Fibroblast of mammary gland (primary cell): ENCODE results near the gene DNM2.

ENCODE experiments used
- DNase-seq: peaks from one replicate; pipeline ENCODE4 v3.0.0-alpha.2; 2010; ENCODE audit warnings: low read depth
- H3K4me3 ChIP-seq: 2 replicates; pipeline ENCODE4 v1.5.1; 2011; ENCODE audit warnings: low read depth, mild to moderate bottlenecking, low read length, moderate library complexity; ENCODE audit not compliant: control insufficient read depth
- CTCF ChIP-seq: conservative IDR thresholded peaks from 2 replicates; pipeline ENCODE4 v1.5.1; 2011; ENCODE audit warnings: low read depth, low read length, inconsistent platforms; ENCODE audit not compliant: control insufficient read depth, insufficient read depth

Gene DNM2

DNA sequence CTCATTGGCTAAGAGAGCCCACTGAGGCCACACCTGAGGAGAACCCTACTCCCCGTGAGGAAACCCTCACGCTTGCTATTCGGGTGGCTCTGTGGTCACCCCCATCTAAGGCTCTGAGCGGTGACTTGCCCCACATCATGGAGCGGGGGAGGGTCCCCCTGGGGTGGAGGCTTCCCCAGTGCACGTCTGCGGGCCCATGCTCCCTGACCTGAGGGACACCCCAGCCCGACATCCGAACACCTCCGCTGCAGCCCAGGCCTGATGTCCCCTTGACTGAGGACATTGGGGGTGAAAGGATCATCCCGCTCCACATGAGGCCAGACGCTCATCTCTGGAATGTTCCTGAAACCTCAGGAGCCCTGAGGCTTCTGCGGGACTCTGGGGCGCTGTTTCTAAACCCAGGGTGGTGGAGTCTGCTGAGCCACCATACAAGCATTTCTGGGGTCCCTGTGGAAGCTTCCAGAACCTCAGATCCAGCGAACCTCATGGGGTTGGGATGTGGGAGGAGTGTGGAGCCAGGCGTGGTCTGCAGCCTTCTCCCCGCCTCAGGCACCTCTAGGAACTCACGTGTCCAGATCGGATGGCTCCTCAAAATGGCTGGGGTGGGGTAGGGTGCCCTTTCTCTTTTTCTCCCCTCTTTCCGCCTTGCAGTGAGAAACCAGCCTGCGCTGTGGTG is 98.2 kb downstream of the DNM2 start:
- DNase-seq: peak; percentile 68
- peak overlapping the region; percentile 92 for H3K4me3 ChIP-seq
- no peak for TF ChIP-seq CTCF

DNA sequence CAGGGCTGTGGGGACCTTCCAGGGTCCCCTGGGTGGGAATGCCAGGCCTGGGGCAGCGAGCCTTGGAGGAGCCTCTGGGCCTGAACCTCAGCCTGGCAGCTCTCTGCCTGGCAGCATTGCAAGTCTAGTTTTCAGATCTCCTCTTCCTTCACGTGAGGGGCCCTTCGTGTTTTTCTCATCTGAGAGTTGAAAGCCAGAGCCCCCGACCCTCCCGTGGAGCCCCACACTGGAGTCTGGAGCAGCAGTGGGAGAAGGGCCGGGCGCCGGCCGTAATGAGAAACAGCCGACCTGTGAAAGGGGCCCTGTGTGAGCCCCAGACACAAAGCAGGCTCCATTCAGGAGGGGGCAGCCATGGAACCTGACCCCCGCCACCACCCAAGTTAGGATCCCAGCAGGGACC is 98.8 kb downstream of the DNM2 start:
- H3K4me3 ChIP-seq: peak overlapping the region; percentile 92
- no peak for DNase-seq
- no peak for TF ChIP-seq CTCF

DNA sequence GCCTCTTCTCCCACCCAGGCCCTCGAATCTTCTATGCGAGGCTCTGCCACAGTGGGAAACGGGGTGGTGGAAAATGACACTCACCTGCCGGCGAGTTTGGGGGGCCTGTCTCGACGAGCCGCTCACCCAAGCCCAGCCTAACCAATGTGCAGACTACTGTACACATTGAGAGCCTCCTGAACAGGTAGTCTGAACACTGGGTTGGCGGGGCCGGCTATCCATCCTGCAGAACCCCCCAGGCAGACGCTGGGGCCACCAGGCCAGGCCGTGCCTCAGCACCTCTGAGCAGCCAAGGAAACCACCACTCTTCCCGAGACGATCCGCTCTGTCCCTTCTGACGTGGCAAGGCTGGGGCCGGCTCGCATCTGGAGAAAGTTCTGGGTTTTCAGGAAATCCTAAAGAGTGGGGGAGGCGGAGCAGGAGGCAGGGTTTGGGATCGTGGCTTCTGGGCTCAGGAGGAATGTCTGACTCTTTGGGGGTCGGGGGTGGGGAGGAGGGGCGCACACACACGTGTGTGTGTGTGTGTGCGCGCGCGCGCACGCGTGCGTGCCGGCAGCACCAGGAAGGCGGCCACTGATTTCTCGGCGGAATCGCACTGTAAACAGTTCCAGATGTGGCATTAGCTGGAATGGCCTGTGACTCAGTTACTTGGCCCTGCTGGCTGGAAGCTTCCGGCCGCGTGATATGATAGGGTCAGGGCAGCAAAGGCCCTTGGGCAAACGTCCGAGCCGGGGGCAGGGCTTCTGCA is 99.6 kb downstream of the DNM2 start:
- DNase-seq: peak; percentile 98
- no peak for TF ChIP-seq CTCF
- peak overlapping the region; percentile 92 for H3K4me3 ChIP-seq

DNA sequence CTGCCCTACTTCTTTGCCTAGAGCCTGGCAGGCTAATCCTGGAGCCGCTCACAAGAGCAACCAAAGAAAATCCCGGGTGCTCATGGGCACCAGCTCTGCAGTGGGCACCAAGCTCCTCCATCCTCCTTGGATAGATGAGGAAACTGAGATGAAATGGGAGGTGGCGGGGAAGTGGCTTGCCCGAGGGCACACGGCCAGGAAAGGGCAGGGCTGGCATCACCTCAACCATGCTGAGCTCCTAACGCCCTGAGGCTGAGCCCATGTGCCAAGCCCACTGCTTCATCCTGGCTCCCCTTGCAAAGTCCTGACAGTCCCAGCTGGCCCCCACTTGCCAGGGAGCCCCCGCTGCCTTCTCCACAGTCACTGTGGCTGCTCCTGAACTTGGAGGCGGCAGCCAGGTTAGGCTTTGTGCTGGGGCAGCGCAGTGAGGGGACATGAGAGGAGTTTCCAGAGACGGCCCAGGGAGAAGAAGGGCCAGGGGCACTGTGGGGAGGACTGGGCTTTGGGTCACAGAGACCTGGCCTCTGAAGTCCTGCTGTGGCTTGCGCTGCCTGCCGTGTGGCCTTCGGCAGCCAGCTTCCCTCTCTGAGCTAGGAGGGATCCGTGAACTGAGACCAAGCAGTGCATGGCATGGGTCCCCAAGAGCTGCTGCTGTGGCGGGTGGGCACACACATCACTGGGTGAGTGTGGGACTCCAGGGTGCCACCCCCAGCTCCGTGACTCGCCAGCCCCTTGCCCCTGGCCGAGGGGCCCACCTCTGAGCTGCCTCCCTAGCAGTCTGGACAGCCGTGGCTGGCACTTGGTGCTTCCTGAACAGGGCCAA is 100.6 kb downstream of the DNM2 start:
- H3K4me3 ChIP-seq: no peak overlapping the region
- TF ChIP-seq CTCF: no peak
- DNase-seq: no peak

DNA sequence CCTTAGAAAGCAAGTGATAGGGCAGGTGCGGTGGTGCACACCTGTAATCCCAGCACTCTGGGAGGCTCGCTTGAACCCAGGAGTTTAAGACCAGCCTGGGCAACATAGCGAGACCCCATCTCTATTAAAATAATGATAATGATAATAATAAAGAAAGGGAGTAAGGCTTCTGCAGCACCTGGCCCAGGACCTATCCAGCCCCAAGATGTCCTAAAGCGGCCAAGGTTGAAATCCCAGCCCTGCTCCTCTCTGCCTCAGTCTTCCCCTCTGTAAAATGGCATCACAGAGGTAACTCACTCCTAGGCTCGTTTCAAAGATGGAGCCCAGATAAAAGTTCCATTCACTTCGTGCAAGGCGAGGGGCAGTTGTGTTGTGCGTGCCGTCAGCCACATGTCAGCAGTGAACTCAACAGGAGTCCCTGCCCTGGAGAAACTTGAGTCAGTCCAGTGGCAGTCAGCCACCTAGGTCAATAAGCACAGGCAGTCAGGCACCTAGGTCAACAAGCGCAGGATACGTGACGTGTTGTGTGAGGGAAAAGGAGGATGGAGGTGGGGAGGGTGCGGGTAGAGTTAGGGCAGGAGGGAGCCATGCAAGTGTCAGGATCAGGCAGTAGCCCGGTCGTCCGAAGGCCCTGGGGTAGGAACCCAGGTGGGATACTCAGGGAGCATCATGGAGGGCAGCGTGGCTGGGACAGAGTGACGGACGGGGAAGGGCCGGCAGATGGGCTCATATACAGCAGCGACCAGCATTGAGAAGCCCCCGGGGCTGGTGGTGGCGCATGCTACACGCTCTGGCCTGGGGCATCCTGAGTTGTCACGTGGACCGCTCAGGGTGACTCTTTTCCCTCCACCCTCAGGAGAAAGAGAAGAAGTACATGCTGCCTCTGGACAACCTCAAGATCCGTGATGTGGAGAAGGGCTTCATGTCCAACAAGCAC is 101.5 kb downstream of the DNM2 start:
- H3K4me3 ChIP-seq: no peak overlapping the region
- no peak for DNase-seq
- TF ChIP-seq CTCF: no peak

DNA sequence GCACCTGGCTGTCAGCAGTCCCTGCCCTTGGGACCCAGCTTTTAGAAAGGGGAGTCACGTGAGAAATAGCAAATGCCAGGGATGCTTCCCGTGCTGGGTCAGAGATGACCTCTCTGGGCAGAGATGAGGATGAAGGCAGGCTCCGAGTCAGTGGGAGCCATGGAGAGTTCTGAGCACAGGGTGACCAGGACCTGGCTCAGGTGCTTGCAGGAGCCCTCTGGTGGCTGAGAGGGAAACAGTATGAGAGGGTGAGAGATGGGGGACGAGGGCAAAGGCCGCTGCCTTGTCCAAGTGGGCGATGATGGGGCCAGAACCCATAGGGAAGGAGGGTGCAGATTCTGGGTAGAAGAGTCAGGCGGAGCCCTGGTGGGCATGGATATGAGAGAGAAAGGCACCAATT is 102.3 kb downstream of the DNM2 start:
- no peak for DNase-seq
- TF ChIP-seq CTCF: peak; percentile 34
- H3K4me3 ChIP-seq: no peak overlapping the region
